ENCODE data around the gene EML1. TPM values are rescaled to one million over a fixed set of nuclear protein-coding genes. Genes with fewer than 3 reads are reported as not detected.

Gene EML1
- total and polyA plus RNA-seq, 2 experiments from 2014 or later: 22.9 to 31.9 TPM

DNA sequence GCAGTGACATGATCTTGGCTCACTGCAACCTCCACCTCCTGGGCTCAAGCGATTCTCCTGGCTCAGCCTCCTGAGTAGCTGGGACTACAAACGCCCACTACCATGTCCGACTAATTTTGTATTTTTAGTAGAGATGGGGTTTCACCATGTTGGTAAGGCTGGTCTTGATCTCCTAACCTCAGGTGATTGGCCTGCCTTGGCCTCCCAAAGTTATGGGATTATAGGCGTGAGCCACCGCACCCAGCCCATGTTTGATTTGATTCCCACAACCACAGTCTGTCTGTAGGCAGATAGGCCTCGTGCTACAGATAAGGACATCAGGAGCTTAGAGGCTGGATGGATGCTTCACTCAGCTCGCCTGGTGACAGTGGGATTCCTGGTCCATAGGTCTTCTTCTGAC is 23.0 kb downstream of the EML1 start:
- WGBS (ENCODE audit: low lambda C conversion rate, missing lambda C conversion rate): 81% methylated on average over 7 of the region's 7 CpGs
- Histone ChIP-seq H3K4me3 (no peak overlapping the region), H3K9me3 (ENCODE audit: low read depth) (no peaks in the 10 kb centered on the region), H3K79me2 (peaks cover 72% of the 10 kb centered on the region), H3K4me2 (no peak overlapping the region), H3K27me3 (no peaks in the 10 kb centered on the region), H2AFZ (no peak overlapping the region), H3K27ac (no peak overlapping the region), H3K9me2 (replicated peaks; ENCODE audit: insufficient read depth) (no peaks in the 10 kb centered on the region), H3K36me3 (replicated peaks; ENCODE audit: insufficient read depth, low read depth) (no peaks in the 10 kb centered on the region), H4K20me1 (ENCODE audit: insufficient read depth, poor library complexity, severe bottlenecking) (no peaks in the 10 kb centered on the region), H3K4me1 (ENCODE audit: insufficient read depth) (peaks cover 4% of the 10 kb centered on the region)
- DNase-seq (ENCODE audit: low spot score): no peak
- TF ChIP-seq EZH2 (IDR thresholded peaks at IDR 0.05; ENCODE audit: borderline replicate concordance) (no peak), EZH2phosphoT487 (IDR thresholded peaks at IDR 0.05; ENCODE audit: low read depth, severe bottlenecking, unreplicated experiment) (no peak)
- TF ChIP-seq, protein P1, sequence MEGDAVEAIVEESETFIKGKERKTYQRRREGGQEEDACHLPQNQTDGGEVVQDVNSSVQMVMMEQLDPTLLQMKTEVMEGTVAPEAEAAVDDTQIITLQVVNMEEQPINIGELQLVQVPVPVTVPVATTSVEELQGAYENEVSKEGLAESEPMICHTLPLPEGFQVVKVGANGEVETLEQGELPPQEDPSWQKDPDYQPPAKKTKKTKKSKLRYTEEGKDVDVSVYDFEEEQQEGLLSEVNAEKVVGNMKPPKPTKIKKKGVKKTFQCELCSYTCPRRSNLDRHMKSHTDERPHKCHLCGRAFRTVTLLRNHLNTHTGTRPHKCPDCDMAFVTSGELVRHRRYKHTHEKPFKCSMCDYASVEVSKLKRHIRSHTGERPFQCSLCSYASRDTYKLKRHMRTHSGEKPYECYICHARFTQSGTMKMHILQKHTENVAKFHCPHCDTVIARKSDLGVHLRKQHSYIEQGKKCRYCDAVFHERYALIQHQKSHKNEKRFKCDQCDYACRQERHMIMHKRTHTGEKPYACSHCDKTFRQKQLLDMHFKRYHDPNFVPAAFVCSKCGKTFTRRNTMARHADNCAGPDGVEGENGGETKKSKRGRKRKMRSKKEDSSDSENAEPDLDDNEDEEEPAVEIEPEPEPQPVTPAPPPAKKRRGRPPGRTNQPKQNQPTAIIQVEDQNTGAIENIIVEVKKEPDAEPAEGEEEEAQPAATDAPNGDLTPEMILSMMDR (IDR thresholded peaks at IDR 0.05; ENCODE audit: poor library complexity): no peak

DNA sequence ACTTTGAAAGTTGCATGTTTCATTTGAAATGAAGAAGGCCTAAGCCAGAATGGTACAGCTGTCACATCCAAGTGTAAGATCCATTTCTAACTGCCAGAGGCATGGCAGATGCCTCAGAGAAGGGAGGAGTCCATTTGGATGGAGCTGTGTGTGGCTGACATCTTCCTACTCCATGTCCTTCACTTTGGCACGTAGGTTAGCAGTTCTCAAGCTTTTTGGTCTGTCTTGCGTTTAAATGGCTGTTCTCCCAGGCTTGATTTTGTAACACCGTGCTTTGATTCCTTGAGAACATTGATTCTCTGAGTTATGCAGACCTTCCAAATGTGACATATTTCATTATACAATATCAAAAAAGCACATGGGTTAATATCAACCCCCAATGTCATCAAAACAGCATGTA is 23.4 kb downstream of the EML1 start:
- no peak overlapping the region for H3K27ac ChIP-seq
- no peak overlapping the region for H3K4me3 ChIP-seq
- no peaks in the 10 kb centered on the region for H4K20me1 ChIP-seq (ENCODE audit: insufficient read depth, poor library complexity, severe bottlenecking)
- WGBS (ENCODE audit: low lambda C conversion rate, missing lambda C conversion rate): 63% methylated on average over 3 of the region's 3 CpGs
- H3K27me3 ChIP-seq: no peaks in the 10 kb centered on the region
- H3K4me1 ChIP-seq (ENCODE audit: insufficient read depth): peaks cover 8% of the 10 kb centered on the region
- DNase-seq (ENCODE audit: low spot score): no peak
- H3K9me3 ChIP-seq (ENCODE audit: low read depth): no peaks in the 10 kb centered on the region
- TF ChIP-seq, protein P1 (IDR thresholded peaks at IDR 0.05; ENCODE audit: poor library complexity): no peak
- TF ChIP-seq EZH2phosphoT487 (IDR thresholded peaks at IDR 0.05; ENCODE audit: low read depth, severe bottlenecking, unreplicated experiment) (no peak), EZH2 (IDR thresholded peaks at IDR 0.05; ENCODE audit: borderline replicate concordance) (no peak)
- no peaks in the 10 kb centered on the region for H3K9me2 ChIP-seq (replicated peaks; ENCODE audit: insufficient read depth)
- no peaks in the 10 kb centered on the region for H3K36me3 ChIP-seq (replicated peaks; ENCODE audit: insufficient read depth, low read depth)
- peaks cover 70% of the 10 kb centered on the region for H3K79me2 ChIP-seq
- no peak overlapping the region for H2AFZ ChIP-seq
- no peak overlapping the region for H3K4me2 ChIP-seq

DNA sequence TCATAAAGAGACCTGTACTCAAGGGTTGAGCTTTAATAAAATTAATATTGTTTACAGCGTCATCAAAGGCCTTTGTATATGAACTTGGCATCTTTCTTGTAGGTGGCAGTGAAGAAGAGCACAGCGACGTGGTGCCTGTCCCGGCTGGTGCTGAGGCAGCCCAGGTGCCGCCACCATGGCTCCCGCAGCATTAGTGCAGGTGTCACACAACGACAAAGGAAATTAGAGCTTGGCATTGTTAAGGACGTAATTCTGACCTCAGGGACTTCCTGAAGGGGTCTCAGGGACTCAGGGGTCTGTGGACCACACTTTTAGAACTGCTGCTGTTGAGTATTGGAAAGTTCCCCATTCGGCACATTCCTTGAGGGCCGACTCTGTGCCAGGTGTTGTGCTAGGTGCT is 24.1 kb downstream of the EML1 start:
- Histone ChIP-seq H3K4me3 (no peak overlapping the region), H3K27me3 (no peaks in the 10 kb centered on the region), H4K20me1 (ENCODE audit: insufficient read depth, poor library complexity, severe bottlenecking) (no peaks in the 10 kb centered on the region), H2AFZ (no peak overlapping the region), H3K4me1 (ENCODE audit: insufficient read depth) (peaks cover 15% of the 10 kb centered on the region), H3K79me2 (peaks cover 64% of the 10 kb centered on the region), H3K27ac (no peak overlapping the region), H3K9me2 (replicated peaks; ENCODE audit: insufficient read depth) (no peaks in the 10 kb centered on the region), H3K9me3 (ENCODE audit: low read depth) (no peaks in the 10 kb centered on the region), H3K36me3 (replicated peaks; ENCODE audit: insufficient read depth, low read depth) (no peaks in the 10 kb centered on the region), H3K4me2 (no peak overlapping the region)
- TF ChIP-seq EZH2phosphoT487 (IDR thresholded peaks at IDR 0.05; ENCODE audit: low read depth, severe bottlenecking, unreplicated experiment): no peak
- TF ChIP-seq, protein P1 (IDR thresholded peaks at IDR 0.05; ENCODE audit: poor library complexity): no peak
- TF ChIP-seq EZH2 (IDR thresholded peaks at IDR 0.05; ENCODE audit: borderline replicate concordance): no peak
- DNase-seq (ENCODE audit: low spot score): no peak
- 91% methylated on average over 10 of the region's 10 CpGs for WGBS (ENCODE audit: low lambda C conversion rate, missing lambda C conversion rate)

Data from hepatocyte (in vitro differentiated cells).